ENCODE data around the gene SH2D1A.

DNA sequence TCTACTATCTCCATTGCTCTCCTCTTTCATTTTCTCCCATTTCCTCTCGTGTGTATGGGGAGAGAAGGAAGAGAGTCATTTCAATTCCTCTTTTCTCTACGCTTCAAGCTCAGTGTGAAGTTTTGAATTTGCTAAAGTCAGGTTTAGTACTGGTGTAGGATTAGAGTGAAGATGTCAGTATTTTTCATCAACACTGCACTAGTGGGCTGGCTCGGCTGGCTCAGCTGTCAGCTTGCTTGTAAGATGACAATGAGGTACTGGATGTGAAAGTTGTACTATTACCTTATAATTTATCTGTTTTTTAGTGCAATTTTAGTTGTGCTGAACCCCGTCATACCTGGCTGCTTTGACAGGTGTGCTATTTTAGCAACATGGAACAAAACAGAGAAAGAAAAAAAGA is 2.1 kb upstream of the SH2D1A start:
- no peak for TF ChIP-seq CTBP1 (IDR thresholded peaks at IDR 0.05; ENCODE audit: borderline replicate concordance)
- TF ChIP-seq LEF1 (IDR thresholded peaks at IDR 0.05; ENCODE audit: borderline replicate concordance) = no peak
- no peak for TF ChIP-seq SUZ12 (IDR thresholded peaks at IDR 0.05)
- no peak for TF ChIP-seq HDGF (IDR thresholded peaks at IDR 0.05; ENCODE audit: borderline replicate concordance)

Measured in HEK293T (cell line).